Progenitor cell of endocrine pancreas (in vitro differentiated cells): ENCODE results near the gene WASHC3. TPM values are rescaled to one million over a fixed set of nuclear protein-coding genes. Genes with fewer than 3 reads are reported as not detected.

Experiments
- DNase-seq: peaks from one replicate; pipeline ENCODE4 v3.0.0; 2021; ENCODE audit warnings: low spot score; ENCODE audit not compliant: unreplicated experiment
- H3K27ac Mint-ChIP-seq: 2 replicates; pipeline ENCODE4 v1.8.0; 2021; ENCODE audit warnings: mild to moderate bottlenecking, moderate library complexity, mixed read lengths
- H3K27me3 Mint-ChIP-seq: 2 replicates; pipeline ENCODE4 v1.8.0; 2021; ENCODE audit warnings: mixed read lengths
- H3K36me3 Mint-ChIP-seq: 2 replicates; pipeline ENCODE4 v1.8.0; 2022; ENCODE audit warnings: mixed read lengths; ENCODE audit not compliant: insufficient read depth
- H3K4me1 Mint-ChIP-seq: 2 replicates; pipeline ENCODE4 v1.8.0; 2021; ENCODE audit warnings: low read depth, mixed read lengths
- H3K4me3 Mint-ChIP-seq: 2 replicates; pipeline ENCODE4 v1.8.0; 2021; ENCODE audit warnings: low read depth, mild to moderate bottlenecking, moderate library complexity, mixed read lengths
- H3K9me3 Mint-ChIP-seq: 2 replicates; pipeline ENCODE4 v1.8.0; 2021; ENCODE audit warnings: low read depth, mixed read lengths
- total RNA-seq: library from RNA; stranded (reverse); gene quantifications from 2 replicates; pipeline ENCODE4 v1.2.1, GENCODE V29; 2021
- TF ChIP-seq, protein P1 (sequence below): fragments of 200-600 bp; sonication (generic); IDR thresholded peaks from one replicate; pipeline ENCODE4 v1.5.0; 2021; ENCODE audit warnings: antibody characterized with exemption, mild to moderate bottlenecking; ENCODE audit not compliant: unreplicated experiment

WASHC3 gene
- total RNA-seq, 1 donor from 2014 or later, result 16.8 TPM

DNA sequence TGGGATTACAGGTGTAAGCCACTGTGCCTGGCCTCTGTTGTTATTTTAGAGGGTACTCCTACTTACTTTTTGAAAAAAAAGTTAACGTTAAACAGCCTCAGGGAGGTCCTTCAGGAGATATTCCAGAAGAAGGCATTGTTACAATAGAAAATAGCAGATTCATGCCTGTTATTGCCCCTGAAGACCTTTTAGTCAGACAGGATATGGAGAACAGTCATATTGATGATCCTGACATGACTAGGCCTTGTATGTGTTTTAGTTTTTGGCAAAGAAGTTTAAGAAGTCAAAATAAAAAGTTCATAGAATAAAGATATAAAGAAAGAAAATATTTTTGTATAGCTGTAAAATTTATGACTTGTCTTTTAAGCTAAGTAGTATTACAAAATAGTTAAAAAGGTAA lies 45.3 kb downstream of the WASHC3 start:
- no peak for DNase-seq
- Mint-ChIP-seq H3K36me3 (no peaks in the 10 kb centered on the region), H3K27me3 (no peaks in the 10 kb centered on the region), H3K27ac (no peak overlapping the region), H3K9me3 (no peaks in the 10 kb centered on the region), H3K4me3 (no peak overlapping the region), H3K4me1 (no peaks in the 10 kb centered on the region)
- TF ChIP-seq, protein P1, sequence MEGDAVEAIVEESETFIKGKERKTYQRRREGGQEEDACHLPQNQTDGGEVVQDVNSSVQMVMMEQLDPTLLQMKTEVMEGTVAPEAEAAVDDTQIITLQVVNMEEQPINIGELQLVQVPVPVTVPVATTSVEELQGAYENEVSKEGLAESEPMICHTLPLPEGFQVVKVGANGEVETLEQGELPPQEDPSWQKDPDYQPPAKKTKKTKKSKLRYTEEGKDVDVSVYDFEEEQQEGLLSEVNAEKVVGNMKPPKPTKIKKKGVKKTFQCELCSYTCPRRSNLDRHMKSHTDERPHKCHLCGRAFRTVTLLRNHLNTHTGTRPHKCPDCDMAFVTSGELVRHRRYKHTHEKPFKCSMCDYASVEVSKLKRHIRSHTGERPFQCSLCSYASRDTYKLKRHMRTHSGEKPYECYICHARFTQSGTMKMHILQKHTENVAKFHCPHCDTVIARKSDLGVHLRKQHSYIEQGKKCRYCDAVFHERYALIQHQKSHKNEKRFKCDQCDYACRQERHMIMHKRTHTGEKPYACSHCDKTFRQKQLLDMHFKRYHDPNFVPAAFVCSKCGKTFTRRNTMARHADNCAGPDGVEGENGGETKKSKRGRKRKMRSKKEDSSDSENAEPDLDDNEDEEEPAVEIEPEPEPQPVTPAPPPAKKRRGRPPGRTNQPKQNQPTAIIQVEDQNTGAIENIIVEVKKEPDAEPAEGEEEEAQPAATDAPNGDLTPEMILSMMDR, result no peak

DNA sequence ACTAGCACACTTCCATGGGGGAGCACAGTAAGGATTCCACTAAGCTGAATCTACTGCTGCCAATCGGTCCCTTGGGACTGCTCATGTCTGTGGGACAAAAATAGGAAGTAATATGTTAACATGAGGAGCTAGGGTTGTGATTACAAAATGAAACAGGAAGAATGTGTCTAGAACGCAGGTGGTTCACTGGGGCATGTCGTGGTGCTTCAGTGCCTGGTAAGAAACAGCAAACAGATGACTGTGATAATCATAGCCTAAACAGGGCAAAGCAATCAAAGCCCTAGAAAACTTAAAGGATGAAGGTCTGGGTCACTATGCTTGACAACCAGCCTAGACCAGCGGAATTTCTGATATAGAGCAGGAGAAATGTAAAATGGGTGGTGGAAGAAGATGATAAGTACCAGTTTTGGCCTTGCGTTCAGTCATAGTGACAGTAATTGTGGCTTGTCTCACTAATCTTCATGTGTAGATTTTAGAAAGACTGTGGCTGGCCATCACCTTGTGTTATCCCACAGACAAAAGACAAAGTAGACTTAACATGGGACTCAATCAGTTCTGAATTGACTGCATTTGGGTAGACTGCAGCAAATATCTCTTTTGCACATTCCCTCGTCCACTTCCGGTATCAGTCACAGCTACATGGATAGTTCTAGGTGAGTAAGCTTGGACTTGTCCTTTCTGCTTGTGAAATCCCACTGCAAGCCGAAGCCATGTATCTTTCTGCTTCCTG lies 51.4 kb downstream of the WASHC3 start:
- DNase-seq, result no peak
- Mint-ChIP-seq H3K36me3 (no peaks in the 10 kb centered on the region), H3K9me3 (no peaks in the 10 kb centered on the region), H3K27ac (no peak overlapping the region), H3K4me3 (no peak overlapping the region), H3K4me1 (no peaks in the 10 kb centered on the region), H3K27me3 (peaks cover 4% of the 10 kb centered on the region)
- TF ChIP-seq, protein P1, result no peak

DNA sequence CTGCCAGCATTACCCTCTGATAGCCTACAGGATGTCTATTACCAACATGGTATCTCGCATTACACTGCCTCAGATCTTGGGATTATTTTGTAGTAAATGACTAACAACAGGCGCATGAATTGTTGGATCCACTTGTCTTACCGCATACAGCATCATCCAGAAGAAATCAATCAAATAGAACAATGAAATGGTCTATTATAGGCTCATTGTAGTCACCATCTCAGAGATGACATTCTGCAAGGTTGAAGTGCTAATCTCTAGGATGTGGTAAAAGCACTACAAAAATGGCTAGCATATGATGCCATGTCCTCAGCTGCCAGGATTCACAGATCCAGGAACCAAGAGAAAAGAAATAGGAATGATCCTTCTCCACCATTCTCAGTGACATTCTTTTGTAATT lies 52.0 kb downstream of the WASHC3 start:
- no peaks in the 10 kb centered on the region for H3K9me3 Mint-ChIP-seq
- DNase-seq, result no peak
- H3K27ac Mint-ChIP-seq, result no peak overlapping the region
- no peaks in the 10 kb centered on the region for H3K4me1 Mint-ChIP-seq
- no peaks in the 10 kb centered on the region for H3K36me3 Mint-ChIP-seq
- TF ChIP-seq, protein P1, result no peak
- H3K27me3 Mint-ChIP-seq, result peaks cover 6% of the 10 kb centered on the region
- no peak overlapping the region for H3K4me3 Mint-ChIP-seq

DNA sequence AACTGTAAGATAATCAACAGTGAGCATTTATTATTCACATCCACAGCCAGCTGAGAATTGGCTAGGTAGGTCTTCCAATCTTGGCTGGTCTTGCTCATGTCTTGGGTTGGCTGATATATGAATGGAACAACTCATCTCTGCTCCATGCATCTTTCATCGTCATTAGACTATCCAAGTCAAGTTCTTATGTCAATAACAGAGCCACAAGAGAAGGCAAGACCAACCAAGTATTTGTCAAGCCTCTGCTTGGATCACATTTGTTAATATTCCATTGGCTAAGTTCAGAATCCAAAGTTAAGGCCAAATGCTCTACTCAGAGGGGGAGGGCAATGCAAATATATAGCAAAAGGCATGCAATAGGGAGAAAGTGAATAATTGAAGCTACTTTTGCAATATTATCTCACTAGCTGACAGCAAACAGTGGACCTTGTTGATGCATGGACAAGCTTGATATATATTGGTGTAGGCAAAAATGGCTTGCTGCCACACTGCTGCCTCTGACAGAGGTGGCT lies 53.1 kb downstream of the WASHC3 start:
- H3K4me3 Mint-ChIP-seq, result no peak overlapping the region
- H3K27me3 Mint-ChIP-seq, result peaks cover 6% of the 10 kb centered on the region
- no peaks in the 10 kb centered on the region for H3K9me3 Mint-ChIP-seq
- DNase-seq, result no peak
- TF ChIP-seq, protein P1, result no peak
- no peaks in the 10 kb centered on the region for H3K4me1 Mint-ChIP-seq
- no peak overlapping the region for H3K27ac Mint-ChIP-seq
- H3K36me3 Mint-ChIP-seq, result no peaks in the 10 kb centered on the region

DNA sequence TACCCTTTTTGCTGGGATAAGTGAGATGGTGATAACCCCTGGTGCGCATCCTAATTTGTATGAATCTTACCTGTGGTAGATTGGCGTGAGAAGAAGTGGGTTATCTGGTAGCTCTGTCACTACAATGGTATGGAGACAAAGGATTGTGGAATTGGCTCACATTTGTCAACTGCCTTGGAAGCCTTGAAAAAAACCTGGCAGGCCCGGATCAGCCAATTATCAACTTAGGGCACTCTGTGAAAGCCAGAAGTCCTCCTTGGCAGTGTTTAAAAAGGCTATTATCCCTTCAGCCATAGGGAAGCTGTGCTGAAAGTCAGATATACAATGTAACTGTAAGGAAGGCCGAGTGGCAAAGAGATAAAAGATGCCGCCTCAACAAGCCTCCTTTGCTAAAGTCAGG lies 56.5 kb downstream of the WASHC3 start:
- Mint-ChIP-seq H3K27ac (no peak overlapping the region), H3K4me1 (no peaks in the 10 kb centered on the region), H3K4me3 (no peak overlapping the region), H3K27me3 (peaks cover 6% of the 10 kb centered on the region), H3K9me3 (no peaks in the 10 kb centered on the region), H3K36me3 (no peaks in the 10 kb centered on the region)
- TF ChIP-seq, protein P1, result no peak
- DNase-seq, result no peak
